Epithelial cell of esophagus (primary cell): ENCODE results near the gene LHFPL2.
"Not testable (repeated sequence)": the region's sequence is repeated elsewhere in the genome, so short reads cannot be mapped to it uniquely, and the experiment has no call there.

Experiments used
- DNase-seq: peaks from one replicate; pipeline ENCODE4 v3.0.0; 2010; ENCODE audit warnings: low read depth
- H3K4me3 ChIP-seq: 2 replicates; pipeline ENCODE4 v1.5.1; 2011; ENCODE audit warnings: mild to moderate bottlenecking, low read length, control low read depth
- TF ChIP-seq, protein P1 (sequence below): IDR thresholded peaks from 2 replicates; pipeline ENCODE4 v1.5.1; 2011; ENCODE audit warnings: low read depth, mild to moderate bottlenecking, low read length, control low read depth, inconsistent platforms; ENCODE audit not compliant: insufficient read depth; ENCODE audit errors: missing control alignments

The LHFPL2 gene

GRCh38 chr5:78689540-78690252, 41.1 kb upstream of the LHFPL2 start:
- DNase-seq: no peak
- no peak overlapping the region for H3K4me3 ChIP-seq
- TF ChIP-seq, protein P1, sequence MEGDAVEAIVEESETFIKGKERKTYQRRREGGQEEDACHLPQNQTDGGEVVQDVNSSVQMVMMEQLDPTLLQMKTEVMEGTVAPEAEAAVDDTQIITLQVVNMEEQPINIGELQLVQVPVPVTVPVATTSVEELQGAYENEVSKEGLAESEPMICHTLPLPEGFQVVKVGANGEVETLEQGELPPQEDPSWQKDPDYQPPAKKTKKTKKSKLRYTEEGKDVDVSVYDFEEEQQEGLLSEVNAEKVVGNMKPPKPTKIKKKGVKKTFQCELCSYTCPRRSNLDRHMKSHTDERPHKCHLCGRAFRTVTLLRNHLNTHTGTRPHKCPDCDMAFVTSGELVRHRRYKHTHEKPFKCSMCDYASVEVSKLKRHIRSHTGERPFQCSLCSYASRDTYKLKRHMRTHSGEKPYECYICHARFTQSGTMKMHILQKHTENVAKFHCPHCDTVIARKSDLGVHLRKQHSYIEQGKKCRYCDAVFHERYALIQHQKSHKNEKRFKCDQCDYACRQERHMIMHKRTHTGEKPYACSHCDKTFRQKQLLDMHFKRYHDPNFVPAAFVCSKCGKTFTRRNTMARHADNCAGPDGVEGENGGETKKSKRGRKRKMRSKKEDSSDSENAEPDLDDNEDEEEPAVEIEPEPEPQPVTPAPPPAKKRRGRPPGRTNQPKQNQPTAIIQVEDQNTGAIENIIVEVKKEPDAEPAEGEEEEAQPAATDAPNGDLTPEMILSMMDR: no peak

DNA sequence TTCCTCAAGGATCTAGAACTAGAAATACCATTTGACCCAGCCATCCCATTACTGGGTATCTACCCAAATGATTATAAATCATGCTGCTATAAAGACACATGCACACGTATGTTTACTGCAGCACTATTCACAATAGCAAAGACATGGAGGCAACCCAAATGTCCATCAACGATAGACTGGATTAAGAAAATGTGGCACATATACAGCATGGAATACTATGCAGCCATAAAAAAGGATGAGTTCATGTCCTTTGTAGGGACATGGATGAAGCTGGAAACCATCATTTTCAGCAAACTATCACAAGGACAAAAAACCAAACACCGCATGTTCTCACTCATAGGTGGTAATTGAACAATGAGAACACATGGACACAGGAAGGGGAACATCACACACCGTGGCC, 38.9 kb upstream of the LHFPL2 start:
- DNase-seq, H3K4me3 ChIP-seq: not testable (repeated sequence)

DNA sequence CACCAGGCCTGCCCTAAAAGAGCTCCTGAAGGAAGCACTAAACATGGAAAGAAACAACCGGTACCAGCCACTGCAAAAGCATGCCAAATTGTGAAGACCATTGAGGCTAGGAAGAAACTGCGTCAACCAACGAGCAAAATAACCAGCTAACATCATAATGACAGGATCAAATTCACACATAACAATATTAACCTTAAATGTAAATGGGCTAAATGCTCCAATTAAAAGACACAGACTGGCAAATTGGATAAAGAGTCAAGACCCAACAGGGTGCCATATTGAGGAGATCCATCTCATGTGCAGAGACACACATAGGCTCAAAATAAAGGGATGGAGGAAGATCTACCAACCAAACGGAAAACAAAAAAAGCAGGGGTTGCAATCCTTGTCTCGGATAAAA, 35.3 kb upstream of the LHFPL2 start:
- not testable (repeated sequence) for H3K4me3 ChIP-seq, DNase-seq

- H3K4me3 ChIP-seq: no peak overlapping the region
- TF ChIP-seq, protein P1: no peak
- DNase-seq: no peak
Measured at GRCh38 chr5:78679905-78680304, 31.3 kb upstream of the LHFPL2 start.

DNA sequence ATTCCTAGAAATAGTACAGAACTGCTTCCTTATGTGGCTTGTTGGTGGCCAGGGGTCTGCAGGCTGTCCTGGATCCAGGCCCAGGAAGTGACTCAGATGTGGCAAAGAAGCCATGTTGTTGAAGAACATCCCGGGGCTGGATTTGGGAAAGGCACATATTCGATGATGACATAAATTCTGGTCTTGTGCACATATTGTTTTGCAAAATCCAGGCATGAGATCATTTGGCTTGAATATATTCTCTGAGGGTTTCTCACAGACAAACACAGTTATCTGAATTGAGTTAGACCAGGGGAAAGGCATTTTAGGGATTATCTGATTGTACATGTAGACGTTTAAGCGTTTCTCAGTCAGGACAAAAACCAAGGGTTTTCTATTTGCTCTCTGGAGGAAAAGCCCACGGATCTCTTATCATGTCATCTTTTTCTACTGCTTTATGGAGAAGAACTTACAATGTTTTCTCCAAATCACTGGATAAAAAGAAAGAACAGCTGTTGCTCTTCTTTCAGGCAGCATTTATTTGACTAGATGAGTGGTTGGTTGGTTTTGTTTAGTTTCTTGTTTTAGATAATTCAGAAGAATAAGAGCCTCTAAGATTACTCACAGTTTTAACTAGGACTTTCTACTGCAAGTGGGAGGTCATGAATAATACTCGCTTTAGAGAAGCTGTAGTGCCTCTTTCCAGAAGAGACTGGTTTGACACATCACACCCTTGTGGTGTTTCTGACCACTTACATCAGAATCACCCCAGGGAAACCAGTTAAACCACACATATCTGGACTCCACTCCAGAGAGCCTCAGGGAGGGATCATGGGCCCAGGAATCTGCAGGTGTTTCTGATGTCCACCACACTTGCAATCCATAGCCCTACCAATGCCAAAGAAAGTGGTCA, 29.5 kb upstream of the LHFPL2 start:
- TF ChIP-seq, protein P1: peak; percentile 15
- peak; percentile 71 for DNase-seq
- H3K4me3 ChIP-seq: no peak overlapping the region

DNA sequence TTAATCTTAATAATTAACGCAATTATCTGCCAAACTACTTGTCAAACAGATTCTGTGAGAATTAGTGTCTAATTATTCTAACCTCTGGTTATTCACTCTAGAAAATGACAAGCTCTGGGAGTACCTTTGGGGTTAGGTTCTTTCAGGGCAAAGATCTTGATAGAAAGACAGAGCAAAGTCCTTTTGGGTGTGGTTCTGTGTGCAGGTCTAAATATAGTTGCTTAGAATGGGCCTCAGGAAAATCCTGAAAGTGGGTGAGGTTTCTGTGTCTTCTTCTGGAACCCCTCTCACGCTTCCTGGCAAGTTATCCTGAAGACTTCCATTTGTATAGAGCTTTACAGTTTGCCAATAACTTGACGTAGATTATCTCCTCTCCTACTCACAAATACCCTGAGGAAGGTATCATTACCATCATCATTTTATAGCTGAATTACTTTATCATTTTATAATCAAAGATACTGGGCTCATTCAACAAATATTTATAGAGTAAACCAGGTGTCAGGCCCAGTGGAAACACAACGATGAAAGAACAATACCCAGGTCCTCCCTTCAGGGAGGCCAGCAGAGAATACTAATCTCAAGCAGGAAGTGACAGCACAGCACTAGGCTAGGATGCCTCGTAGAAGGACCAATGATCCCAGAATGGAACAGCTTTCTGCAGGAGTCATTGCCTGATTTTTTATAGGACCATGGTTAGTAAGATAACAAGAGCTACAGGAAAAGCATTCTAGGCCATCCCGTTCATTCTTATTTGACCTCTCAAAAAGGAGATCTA, 27.6 kb upstream of the LHFPL2 start:
- no peak overlapping the region for H3K4me3 ChIP-seq
- DNase-seq: no peak
- TF ChIP-seq, protein P1: no peak

GRCh38 chr5:78673827-78674226, 25.3 kb upstream of the LHFPL2 start:
- not testable (repeated sequence) for H3K4me3 ChIP-seq

GRCh38 chr5:78672154-78672553, 23.6 kb upstream of the LHFPL2 start:
- H3K4me3 ChIP-seq: no peak overlapping the region
- TF ChIP-seq, protein P1: no peak
- DNase-seq: no peak

More at GRCh38 chr5:78673827-78674226, 25.3 kb upstream of the LHFPL2 start:
- not testable (repeated sequence) for DNase-seq
